Natural killer cell treated with Interleukin-12 subunit alpha and Interleukin-12 subunit beta and Interleukin-15 and Interleukin-18, amount 100 ng/mL, for 72 hours (primary cell): ENCODE results near the gene SF1. TPM values are rescaled to one million over a fixed set of nuclear protein-coding genes. Genes with fewer than 3 reads are reported as not detected.

Experiments
- ATAC-seq, 2 donors: fragments of 150-1000 bp; cut with Tn5 transposase in 1 of 2; sonication (Bioruptor Pico), chemical (Tn5 transposase) in 1 of 2; 2 replicates each; pipeline ENCODE4 v1.10.0; 2021
- DNase-seq: peaks from one replicate; pipeline ENCODE4 v3.0.0; 2022; ENCODE audit warnings: low spot score
- H3K27ac Mint-ChIP-seq, 2 donors: 1 replicate in 1 of 2; 2 replicates in 1 of 2; pipeline ENCODE4 v1.8.0; 2022; ENCODE audit warnings: mixed read lengths in 2 of 2, mild to moderate bottlenecking in 1 of 2, moderate library complexity in 1 of 2
- H3K27me3 Mint-ChIP-seq, 2 donors: 1 replicate in 1 of 2; 2 replicates in 1 of 2; pipeline ENCODE4 v1.8.0; 2022; ENCODE audit warnings: mixed read lengths in 2 of 2
- H3K36me3 Mint-ChIP-seq: one replicate; pipeline ENCODE4 v1.8.0; 2022; ENCODE audit warnings: mixed read lengths
- H3K4me1 Mint-ChIP-seq, 2 donors: 1 replicate in 1 of 2; 2 replicates in 1 of 2; pipeline ENCODE4 v1.8.0; 2022; ENCODE audit warnings: low read depth in 2 of 2, mixed read lengths in 2 of 2, mild to moderate bottlenecking in 1 of 2
- H3K4me3 Mint-ChIP-seq: one replicate; pipeline ENCODE4 v1.8.0; 2022; ENCODE audit warnings: mixed read lengths
- H3K9me3 Mint-ChIP-seq: 2 replicates; pipeline ENCODE4 v1.8.0; 2022; ENCODE audit warnings: mixed read lengths
- total RNA-seq, 2 donors: library from RNA; stranded (reverse); gene quantifications; one replicate each; pipeline ENCODE4 v1.2.3, GENCODE V29; 2022

Gene SF1
- total RNA-seq, 2 donors from 2014 or later = 376 to 425 TPM

- Mint-ChIP-seq H3K9me3 (no peaks in the 10 kb centered on the region), H3K4me3 (peak overlapping the region; percentile 75), H3K27ac (peak overlapping the region; percentile 83 to 98), H3K4me1 (peaks cover 75 to 82% of the 10 kb centered on the region in 2 donors), H3K27me3 (no peaks in the 10 kb centered on the region), H3K36me3 (peaks cover 41% of the 10 kb centered on the region)
- DNase-seq (peak; percentile 52), ATAC-seq (no peak)
Observed at GRCh38 chr11:64765291-64765850, 13.0 kb downstream of the SF1 start.

DNA sequence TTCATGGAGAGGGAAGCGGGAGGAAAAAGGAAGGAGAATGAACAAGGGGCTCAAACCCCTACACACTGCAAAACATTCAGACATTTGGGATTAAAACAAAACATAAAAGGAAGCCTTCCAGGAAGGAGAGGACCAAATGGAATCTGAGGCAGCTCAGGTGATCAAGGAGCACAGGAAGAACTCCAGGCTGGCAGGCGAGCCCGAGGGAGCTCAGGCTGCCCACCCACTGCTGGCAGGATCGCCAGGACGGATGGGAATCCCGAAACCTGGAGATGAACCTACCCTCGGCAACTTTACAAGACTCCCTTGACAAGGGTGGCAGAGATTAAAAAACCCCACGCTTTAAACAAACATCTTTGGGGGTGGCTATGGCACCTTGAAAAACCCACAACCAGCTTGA is 13.6 kb downstream of the SF1 start:
- H3K36me3 Mint-ChIP-seq = peaks cover 38% of the 10 kb centered on the region

GRCh38 chr11:64764040-64764611 is 14.2 kb downstream of the SF1 start:
- H3K36me3 Mint-ChIP-seq = peaks cover 32% of the 10 kb centered on the region
- H3K4me1 Mint-ChIP-seq = peaks cover 78 to 82% of the 10 kb centered on the region in 2 donors
- H3K4me3 Mint-ChIP-seq = peak overlapping the region; percentile 75
- peak in 1 of 2 donors; percentile 31 for ATAC-seq
- no peaks in the 10 kb centered on the region for H3K9me3 Mint-ChIP-seq
- H3K27ac Mint-ChIP-seq = peak overlapping the region; percentile 83 to 98
- peak; percentile 65 for DNase-seq
- H3K27me3 Mint-ChIP-seq = no peaks in the 10 kb centered on the region

More for the DNA sequence above, 13.6 kb downstream of the SF1 start:
- no peak for ATAC-seq
- no peaks in the 10 kb centered on the region for H3K9me3 Mint-ChIP-seq
- DNase-seq = no peak
- H3K27me3 Mint-ChIP-seq = no peaks in the 10 kb centered on the region
- peak overlapping the region; percentile 83 to 98 for H3K27ac Mint-ChIP-seq
- peaks cover 78 to 87% of the 10 kb centered on the region in 2 donors for H3K4me1 Mint-ChIP-seq
- H3K4me3 Mint-ChIP-seq = peak overlapping the region; percentile 75

DNA sequence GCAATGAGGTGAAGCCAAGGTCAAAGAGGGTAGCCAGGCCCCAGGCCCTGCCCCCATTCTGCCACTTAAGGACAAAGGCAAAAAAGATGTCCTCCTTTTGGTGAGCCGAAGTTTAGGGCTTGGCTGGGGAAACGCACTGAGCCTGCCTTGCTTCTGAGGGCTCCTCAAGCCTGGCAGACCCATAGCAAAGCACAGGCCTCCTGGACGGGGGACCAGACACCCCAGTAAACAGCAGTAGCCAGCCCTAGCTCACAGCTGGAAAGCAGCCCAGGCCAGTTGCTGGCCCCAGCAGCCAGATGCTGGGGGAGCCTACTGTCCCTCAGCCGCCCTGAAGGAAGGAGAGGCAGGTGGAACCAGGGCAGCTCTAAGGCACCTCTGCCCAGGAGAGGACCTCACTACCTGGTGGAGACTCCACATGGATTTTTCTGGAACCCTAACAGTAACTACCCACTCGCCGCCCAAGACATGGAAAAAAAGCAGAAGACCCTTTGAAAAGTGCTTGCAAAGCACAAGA is 14.8 kb downstream of the SF1 start:
- peaks cover 27% of the 10 kb centered on the region for H3K36me3 Mint-ChIP-seq

GRCh38 chr11:64762674-64763525 is 15.4 kb downstream of the SF1 start:
- ATAC-seq (peak in 1 of 2 donors; percentile 31), DNase-seq (peak; percentile 49)
- no peaks in the 10 kb centered on the region for H3K27me3 Mint-ChIP-seq
- H3K4me1 Mint-ChIP-seq = peaks cover 71 to 72% of the 10 kb centered on the region in 2 donors
- peak overlapping the region; percentile 83 to 98 for H3K27ac Mint-ChIP-seq
- H3K36me3 Mint-ChIP-seq = peaks cover 20% of the 10 kb centered on the region
- no peaks in the 10 kb centered on the region for H3K9me3 Mint-ChIP-seq
- H3K4me3 Mint-ChIP-seq = peak overlapping the region; percentile 75

More for the DNA sequence above, 14.8 kb downstream of the SF1 start:
- Mint-ChIP-seq H3K4me3 (peak overlapping the region; percentile 75), H3K9me3 (no peaks in the 10 kb centered on the region), H3K27ac (peak overlapping the region; percentile 83 to 98), H3K4me1 (peaks cover 77 to 78% of the 10 kb centered on the region in 2 donors), H3K27me3 (no peaks in the 10 kb centered on the region)
- DNase-seq = peak; percentile 60
- peak in 1 of 2 donors; percentile 1 for ATAC-seq

DNA sequence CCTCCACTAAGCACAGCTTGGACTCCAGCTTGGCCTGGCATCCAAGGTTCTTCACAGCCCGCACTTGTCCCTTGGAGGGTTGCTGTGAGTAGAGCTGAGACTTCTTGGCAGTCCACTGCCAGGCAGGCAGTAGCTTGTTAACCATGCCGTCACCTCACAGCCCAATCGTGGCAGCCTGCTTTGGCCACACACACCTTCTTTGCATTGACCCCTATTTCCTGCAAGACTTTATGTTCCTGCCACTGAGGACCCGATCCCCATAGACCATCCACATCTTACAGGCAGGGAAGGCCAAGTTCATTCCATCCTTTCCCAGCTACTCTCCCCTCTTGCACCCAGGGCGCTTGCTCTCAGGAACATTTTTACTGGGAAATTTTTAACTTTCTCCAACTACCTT is 16.1 kb downstream of the SF1 start:
- peak; percentile 21 to 33 for ATAC-seq
- Mint-ChIP-seq H3K27ac (peak overlapping the region; percentile 83 to 98), H3K4me3 (peak overlapping the region; percentile 75), H3K4me1 (peaks cover 69 to 71% of the 10 kb centered on the region in 2 donors), H3K9me3 (no peaks in the 10 kb centered on the region), H3K36me3 (peaks cover 18% of the 10 kb centered on the region), H3K27me3 (no peaks in the 10 kb centered on the region)
- peak; percentile 55 for DNase-seq

GRCh38 chr11:64760759-64761420 is 17.5 kb downstream of the SF1 start:
- peak overlapping the region; percentile 55 for H3K4me3 Mint-ChIP-seq
- peak; percentile 11 to 29 for ATAC-seq
- H3K4me1 Mint-ChIP-seq = peaks cover 59 to 63% of the 10 kb centered on the region in 2 donors
- H3K36me3 Mint-ChIP-seq = peaks cover 18% of the 10 kb centered on the region
- no peaks in the 10 kb centered on the region for H3K9me3 Mint-ChIP-seq
- no peaks in the 10 kb centered on the region for H3K27me3 Mint-ChIP-seq
- DNase-seq = peak; percentile 22
- peak overlapping the region; percentile 83 to 98 for H3K27ac Mint-ChIP-seq

GRCh38 chr11:64759722-64760719 is 18.3 kb downstream of the SF1 start, which contains the start of gene PYGM:
Gene PYGM, minus strand, starts transcription at chr11:64759974. Its CDS starts 76 bp downstream, at chr11:64759898.
- H3K27ac Mint-ChIP-seq = peak within 1 kb of the TSS; percentile 83 to 98
- peak; percentile 60 for DNase-seq
- no peaks in the 10 kb centered on the region for H3K27me3 Mint-ChIP-seq
- H3K4me3 Mint-ChIP-seq = peak within 1 kb of the TSS; percentile 55
- peaks cover 54 to 57% of the 10 kb centered on the region in 2 donors for H3K4me1 Mint-ChIP-seq
- peaks cover 14% of the 10 kb centered on the region for H3K36me3 Mint-ChIP-seq
- ATAC-seq = no peak
- H3K9me3 Mint-ChIP-seq = no peaks in the 10 kb centered on the region

DNA sequence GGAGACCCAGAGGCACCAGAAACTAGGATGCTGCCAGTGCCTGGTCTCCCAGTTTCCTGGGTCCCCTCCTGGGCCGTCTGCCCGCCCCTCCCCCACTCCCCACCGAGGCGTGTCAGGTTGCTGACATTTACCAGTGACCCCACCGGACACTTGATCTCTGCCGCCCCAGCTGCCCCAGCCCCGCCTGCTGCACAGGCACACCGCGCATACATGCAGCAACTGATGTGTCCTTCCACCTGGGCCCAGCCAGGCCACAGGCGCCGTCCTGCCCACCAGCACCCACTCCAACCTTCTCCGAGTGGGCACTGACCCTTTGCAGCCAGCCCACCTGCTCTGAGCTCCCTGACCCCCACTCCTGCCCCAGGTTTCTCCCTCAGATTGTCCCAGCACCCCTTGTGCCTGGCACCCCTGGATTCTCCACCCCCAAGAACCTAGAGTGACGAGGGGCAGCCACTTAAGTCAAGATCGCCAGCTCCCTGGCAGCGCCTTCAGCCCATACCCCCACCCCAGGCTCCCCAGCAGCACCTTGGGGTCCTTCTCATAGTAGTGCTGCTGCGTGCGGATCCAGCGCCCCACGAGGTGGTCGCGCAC is 19.1 kb downstream of the SF1 start:
- ATAC-seq = no peak
- H3K27me3 Mint-ChIP-seq = no peaks in the 10 kb centered on the region
- peak; percentile 57 for DNase-seq
- peaks cover 46 to 49% of the 10 kb centered on the region in 2 donors for H3K4me1 Mint-ChIP-seq
- no peak overlapping the region for H3K4me3 Mint-ChIP-seq
- H3K36me3 Mint-ChIP-seq = peaks cover 6% of the 10 kb centered on the region
- no peaks in the 10 kb centered on the region for H3K9me3 Mint-ChIP-seq
- peak overlapping the region; percentile 78 to 83 for H3K27ac Mint-ChIP-seq

DNA sequence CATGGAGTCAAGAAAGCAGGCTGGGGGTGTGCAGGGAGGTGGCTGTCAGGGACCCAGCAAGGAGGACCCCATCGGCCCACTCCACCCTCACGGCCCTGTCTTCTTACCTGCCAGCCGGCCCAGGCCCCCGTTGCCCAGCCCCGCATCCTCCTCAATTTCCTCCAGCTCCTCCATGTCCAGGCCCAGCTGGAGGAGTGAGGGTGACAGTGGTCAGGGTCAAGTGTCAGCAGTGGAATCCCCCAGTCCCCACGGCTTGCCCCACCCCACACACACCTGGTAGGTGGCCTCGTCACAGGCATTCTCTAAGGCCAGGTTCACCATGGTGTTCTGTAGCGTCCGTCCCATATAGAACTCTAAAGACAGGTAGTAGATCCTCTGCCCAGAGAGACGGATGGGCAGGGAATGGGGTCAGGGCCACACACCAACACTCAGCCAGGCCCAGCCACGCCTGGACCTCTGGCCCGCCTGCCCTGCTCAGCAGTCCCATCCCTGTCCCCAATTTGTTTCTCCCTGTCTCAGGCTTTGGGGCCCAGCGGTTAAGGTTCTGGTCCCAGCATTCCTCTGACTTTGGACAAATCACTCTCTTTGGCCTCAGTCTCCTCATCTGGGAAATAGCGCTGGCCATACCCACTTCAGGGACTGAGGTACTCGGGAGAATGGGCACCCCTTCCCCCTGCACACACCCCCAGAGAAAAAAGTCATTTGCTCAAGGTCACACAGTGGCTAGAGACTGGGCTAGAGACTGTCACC is 19.8 kb downstream of the SF1 start:
- Mint-ChIP-seq H3K36me3 (peaks cover 6% of the 10 kb centered on the region), H3K4me3 (no peak overlapping the region), H3K4me1 (peaks cover 39 to 42% of the 10 kb centered on the region in 2 donors), H3K27me3 (no peaks in the 10 kb centered on the region), H3K27ac (peak overlapping the region in 1 of 2 donors; percentile 14), H3K9me3 (no peaks in the 10 kb centered on the region)
- no peak for DNase-seq
- ATAC-seq = no peak

- peak overlapping the region in 1 of 2 donors; percentile 21 for H3K27ac Mint-ChIP-seq
- DNase-seq (no peak), ATAC-seq (no peak)
- H3K4me3 Mint-ChIP-seq = no peak overlapping the region
- no peaks in the 10 kb centered on the region for H3K9me3 Mint-ChIP-seq
- H3K36me3 Mint-ChIP-seq = peaks cover 5% of the 10 kb centered on the region
- peaks cover 31 to 38% of the 10 kb centered on the region in 2 donors for H3K4me1 Mint-ChIP-seq
- no peaks in the 10 kb centered on the region for H3K27me3 Mint-ChIP-seq
Observed at GRCh38 chr11:64757549-64758329, 20.6 kb downstream of the SF1 start.
